Activated CD8-positive, alpha-beta memory T cell treated with anti-CD3 and anti-CD28 coated beads, Interleukin-2, amount 50 U/mL, for 48 hours (primary cell): ENCODE measurements around the gene UTS2R.
"Not testable (repeated sequence)": the region's sequence is repeated elsewhere in the genome, so short reads cannot be mapped to it uniquely, and the experiment has no call there.

ENCODE experiments used
- DNase-seq: peaks from one replicate; pipeline ENCODE4 v3.0.0-alpha.2; 2020

UTS2R gene

DNA sequence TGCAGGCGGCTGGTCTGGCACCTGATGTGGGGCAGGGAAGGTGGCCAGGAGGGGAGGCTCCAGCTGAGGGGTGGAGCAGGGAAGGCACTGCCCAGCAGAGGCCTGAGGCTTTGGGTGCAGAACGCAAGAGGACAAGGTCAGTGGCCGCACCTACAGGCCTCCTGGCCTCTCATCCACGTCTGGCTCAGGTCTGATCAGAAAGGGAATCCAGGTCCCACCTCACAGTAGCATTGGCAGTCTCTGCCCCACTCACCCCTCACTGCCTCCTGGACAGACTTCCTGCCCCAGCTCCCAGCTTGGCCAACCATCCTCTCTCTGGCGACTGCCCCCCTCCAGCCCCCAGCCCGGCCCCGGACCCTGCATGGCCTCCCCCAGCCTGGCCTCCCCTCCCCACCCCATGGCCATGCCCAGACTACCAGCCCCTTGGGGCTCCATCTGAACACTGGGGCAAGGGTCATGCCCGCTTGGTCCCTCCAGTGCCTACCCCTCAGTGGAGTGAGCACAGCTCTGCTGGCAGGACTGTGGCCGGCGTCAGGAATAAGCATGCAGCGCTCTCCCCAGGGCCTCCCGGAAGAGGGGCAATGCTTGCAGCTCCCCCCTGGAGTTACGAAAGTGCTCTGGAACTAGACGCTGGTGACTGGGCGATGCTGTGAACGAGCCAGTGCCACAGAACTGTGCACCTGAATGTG is 4.6 kb downstream of the UTS2R start:
- DNase-seq = no peak

DNA sequence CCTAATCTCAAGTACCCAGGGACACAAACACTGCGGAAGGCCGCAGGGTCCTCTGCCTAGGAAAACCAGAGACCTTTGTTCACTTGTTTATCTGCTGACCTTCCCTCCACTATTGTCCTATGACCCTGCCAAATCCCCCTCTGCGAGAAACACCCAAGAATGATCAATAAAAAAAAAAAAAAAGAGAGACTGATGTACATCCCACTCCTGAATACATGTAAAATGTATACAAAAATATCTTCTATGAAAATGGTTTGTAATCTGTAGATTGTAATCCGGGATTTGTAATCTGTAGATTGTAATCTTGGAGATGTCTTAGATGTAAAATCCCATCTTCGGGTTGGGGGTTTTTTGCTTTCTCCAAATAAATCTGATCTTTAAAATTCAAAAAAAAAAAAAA is 5.7 kb downstream of the UTS2R start:
- not testable (repeated sequence) for DNase-seq

DNA sequence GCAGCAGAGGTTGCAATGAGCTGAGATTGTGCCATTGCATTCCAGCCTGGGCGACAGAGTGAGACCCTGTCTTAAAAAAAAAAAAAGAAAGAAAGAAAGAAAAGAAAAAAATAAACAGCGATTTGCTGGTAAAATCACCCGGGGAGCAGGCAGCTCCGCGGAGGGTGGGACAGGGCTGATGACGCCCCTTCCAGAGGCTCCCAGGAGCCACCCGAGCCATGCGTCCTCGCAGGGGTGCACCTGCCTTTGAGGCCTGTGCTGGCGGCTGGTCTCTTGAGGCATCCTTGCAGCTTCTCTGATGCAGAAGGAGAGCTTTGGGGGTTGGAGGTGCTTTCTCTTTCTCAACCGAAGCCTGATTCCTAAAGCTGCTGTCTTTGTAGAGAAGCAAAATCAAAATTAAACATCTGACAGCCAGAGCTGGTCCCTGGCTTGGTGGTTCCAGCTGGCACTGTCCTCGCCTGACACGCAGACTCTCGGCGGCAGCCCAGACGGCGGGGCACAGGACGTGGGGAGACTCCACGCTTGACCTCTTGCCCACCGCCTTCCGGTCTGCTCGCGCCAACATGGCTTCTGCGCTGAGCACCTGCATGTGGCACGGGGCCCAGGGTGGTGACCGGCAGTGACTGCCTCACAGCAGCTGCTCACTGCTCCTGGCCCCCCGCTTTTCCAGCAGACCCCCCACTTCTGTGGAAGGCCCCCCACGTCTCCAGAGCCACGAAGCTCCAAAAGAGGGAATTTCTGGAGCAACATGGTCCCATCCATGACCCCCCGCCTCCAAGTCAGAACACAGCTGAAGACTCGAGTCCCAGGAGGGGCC is 6.6 kb downstream of the UTS2R start:
- no peak for DNase-seq

DNA sequence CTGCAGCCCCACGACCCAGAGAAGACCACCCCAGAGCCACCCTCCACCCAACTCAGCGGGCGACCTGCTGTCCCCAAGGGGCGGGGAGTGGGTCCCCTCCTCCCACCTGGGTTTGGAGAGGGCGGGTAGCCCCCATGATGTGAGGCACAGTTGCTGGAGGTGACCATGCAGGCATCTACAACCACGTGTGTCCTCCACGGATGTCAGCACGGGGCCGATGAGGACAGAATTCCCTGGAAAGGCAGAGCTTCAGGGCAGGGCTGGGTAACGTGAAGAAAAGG is 7.1 kb downstream of the UTS2R start:
- no peak for DNase-seq

DNA sequence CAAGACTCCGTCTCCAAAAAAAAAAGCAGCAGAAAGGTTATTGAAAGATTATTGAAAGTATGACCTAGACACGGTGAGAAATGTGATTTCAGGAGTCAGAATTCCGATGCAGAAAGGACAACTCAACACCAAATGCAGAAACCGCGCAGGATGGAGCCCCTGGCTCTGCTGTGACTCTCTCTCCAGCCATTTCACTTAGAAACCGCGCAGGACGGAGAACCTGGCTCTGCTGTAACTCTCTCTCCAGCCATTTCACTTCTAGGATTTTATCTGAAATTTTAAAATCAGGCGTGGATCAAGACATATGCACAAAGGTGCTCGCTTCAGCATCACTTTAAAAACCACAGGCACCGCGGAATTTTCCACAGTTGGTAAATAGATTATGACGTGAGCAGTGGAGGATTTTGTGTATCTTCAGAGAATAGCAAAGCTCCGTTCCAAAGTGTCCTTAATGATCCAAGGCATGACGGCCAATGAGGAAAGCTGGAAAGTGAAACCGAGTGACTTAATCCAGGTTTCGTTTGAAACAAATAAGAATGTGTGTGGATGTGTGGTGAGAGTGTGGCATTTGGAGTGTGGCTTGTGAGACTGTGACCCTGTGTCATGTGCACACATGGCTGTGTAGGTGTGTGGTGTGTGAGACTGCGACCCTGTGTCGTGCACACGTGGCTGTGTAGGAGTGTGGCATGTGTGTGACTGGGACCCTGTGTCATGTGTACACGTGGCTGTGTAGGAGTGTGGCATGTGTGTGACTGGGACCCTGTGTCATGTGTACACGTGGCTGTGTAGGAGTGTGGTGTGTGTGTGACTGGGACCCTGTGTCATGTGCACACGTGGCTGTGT is 9.5 kb downstream of the UTS2R start:
- no peak for DNase-seq

DNA sequence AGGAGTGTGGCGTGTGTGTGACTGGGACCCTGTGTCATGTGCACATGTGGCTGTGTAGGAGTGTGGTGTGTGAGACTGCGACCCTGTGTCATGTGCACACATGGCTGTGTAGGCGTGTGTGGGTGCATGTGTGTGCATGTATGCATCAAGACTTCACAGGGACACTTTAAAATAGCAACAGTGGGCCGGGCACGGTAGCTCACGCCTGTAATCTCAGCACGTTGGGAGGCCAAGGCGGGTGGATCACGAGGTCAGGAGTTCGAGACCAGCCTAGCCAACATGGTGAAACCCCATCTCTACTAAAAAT is 10.1 kb downstream of the UTS2R start:
- DNase-seq = not testable (repeated sequence)

DNA sequence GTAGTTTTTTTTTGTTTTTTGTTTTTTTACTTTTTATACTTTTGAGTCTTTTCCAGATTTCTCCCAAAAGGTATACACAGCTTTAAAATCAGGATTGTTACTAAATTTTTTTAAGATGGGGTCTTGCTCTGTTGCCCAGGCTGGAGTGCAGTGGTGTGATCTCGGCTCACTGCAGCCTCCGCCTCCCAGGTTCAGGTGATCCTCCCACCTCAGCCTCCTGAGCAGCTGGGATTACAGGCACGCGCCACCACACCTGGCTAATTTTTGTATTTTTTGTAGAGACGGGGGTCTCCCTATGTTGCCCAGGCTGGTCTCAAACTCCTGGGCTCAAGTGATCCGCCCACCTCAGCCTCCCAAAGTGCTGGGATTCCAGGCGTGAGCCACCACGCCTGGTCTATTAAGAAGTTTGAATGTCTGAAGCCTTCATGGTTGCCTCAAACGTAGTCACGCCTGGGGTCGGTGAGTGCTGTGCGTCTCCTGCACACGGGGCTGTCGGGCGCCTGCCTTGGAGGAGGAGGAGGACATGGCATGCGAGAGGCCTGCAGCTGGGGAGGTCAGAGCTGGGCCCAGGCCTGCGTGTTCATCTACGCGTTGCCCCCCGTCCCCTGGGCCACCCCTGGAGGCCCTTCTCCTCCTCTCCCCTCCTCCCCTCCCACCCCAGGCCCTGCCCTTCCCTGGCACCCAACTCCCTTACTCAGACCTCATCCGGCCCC is 10.8 kb downstream of the UTS2R start:
- DNase-seq = not testable (repeated sequence)

DNA sequence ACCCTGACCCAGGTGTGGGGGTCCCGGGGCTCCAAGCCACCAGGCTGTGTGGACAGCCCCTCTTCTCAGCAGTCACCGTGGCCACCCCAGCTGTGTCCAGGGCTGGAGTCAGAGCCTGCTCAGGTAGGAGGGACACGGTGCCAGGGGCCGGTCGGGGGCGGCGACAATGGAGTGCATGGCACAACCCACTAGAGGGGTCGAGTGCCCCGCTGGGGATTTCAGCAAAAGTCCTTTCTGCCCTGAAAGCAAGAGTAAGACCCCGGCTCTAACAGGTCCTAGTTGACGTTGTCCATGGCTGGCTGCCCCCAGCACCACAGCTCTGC is 11.3 kb downstream of the UTS2R start:
- no peak for DNase-seq

DNA sequence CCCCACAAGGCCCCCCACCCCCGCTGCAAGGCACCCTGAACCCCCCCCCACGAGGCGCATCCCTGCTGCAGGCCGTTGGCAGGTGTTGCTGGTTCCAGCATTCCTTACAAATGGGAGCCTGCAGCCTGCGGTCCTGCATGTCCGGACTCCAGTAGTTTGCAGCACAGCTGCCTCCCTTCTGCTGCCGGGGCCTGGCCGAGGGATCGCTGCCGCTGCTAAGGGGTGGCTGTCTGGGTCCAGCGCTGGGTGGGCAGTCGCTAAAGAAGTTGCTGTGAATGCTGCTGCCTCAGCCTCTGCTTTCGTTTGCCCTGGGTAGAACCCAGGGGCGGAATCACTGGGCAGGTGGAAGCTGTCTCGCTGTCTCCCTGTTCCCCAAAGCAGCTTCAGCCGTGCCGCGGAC is 11.8 kb downstream of the UTS2R start:
- no peak for DNase-seq

DNA sequence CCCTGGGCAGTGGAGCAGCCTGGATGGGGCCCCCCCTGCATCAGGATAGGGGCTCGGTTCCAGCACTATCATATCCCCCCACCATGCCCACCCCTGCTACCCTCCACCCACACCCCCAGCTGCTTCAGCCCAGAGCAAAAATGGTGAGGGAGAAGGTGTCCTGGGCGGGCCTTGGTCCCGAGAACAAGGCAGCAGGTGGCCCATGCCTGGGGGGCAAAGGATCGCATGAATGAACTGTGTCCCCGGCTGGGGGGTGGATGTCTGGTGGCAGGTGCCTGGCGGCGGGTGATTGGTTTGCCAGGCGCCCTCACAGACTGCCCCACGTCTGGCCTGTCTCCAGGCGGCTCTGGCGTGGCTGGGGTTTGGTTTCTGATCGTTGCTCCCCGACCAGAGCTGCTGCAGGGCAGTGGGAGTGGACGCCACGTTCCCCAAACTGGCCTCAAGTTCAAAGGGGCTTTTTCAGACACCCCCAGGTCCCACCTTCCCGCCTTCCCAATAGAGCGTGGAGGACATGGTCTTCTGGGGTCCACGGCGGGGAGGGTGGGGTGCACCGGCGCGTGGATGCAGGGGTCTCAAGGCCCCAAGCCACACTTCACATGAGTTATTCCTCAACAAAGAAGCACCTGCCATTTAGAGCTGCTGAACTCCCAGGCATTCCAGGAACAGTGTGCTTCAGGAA is 12.6 kb downstream of the UTS2R start:
- DNase-seq = no peak

DNA sequence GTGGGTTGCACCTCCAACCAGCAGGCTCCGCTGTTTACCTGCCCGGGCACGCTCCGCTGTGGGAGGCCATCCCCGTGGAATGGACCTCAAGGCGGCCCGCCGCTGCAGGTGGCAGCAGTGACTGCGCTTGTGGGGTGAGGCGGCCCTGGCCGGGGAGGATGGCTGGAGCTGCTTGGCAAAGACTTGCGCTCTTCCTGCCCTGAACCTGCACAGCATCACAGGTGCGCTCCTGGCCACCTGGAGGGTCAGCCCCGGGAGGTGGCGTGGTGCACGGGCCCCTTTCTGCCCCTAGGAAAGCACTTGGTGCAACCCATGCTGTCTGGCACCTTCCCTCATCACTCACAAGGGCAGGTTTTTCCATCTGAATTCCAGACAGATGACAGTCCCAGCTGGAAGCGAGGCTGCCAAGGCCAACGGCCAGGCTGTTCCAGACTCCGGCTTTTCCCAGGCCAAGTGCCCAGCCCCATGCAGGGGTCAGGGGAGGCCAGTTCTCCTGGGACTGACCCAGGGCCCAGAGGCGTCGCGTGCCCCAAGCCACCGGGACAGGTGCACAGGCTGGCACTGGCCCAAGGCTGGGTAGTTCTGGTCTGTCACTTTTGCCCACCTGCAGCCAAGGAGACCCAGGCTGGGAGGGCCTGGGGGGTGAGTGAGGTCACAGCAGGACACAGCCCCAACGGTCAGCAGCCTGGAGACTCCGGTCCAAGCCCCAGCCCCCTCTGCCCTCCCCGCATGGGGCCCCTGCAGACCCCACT is 13.3 kb downstream of the UTS2R start:
- DNase-seq = no peak

DNA sequence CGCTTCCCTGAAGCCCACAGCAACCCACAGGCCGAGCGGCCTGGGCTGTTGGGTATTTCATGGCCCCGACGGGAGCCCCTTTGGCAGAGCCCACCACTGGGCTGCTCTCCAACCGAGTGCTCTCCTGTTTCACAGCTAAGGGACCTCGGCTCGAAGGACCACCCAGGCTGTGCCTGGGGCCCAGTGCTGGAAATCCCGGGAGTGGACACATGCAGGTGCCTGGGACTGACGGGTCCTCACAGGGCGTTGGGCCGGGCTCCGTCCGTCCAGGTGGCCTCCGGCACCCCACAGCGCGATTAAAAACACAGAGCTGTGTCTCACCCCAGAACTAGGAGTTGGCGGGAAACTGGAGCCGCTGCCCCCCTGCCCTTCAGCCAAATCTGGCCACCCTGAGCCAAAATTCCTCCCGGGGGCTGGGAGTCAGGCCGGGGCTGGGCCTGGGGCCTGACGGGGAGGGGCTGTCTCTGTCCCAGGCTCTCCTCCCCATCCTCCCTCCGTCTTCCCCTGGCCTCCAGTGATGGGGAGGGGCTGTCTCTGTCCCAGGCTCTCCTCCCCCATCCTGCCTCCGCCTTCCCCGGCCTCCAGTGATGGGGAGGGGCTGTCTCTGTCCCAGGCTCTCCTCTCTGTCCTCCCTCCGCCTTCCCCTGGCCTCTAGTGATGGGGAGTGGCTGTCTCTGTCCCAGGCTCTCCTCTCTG is 14.1 kb downstream of the UTS2R start:
- DNase-seq = no peak

DNA sequence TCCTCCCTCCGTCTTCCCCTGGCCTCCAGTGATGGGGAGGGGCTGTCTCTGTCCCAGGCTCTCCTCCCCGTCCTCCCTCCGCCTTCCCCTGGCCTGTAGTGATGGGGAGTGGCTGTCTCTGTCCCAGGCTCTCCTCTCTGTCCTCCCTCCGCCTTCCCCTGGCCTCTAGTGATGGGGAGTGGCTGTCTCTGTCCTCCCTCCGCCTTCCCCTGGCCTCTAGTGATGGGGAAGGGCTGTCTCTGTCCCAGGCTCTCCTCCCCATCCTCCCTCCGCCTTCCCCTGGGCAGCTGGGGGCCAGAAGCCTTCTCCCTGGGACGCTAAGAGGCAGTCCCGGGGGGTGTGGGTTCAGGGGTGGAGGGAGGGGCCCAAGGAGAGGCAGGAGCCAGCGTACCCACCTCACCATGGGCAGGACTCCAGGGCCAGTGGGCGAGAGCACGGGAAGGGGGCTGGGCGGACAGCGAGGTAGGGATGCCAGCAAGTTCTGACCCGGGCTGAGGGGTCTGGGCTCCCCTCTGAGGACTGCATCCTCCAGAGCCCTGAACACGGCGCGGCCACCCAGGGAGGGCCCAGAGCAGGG is 14.8 kb downstream of the UTS2R start:
- no peak for DNase-seq

DNA sequence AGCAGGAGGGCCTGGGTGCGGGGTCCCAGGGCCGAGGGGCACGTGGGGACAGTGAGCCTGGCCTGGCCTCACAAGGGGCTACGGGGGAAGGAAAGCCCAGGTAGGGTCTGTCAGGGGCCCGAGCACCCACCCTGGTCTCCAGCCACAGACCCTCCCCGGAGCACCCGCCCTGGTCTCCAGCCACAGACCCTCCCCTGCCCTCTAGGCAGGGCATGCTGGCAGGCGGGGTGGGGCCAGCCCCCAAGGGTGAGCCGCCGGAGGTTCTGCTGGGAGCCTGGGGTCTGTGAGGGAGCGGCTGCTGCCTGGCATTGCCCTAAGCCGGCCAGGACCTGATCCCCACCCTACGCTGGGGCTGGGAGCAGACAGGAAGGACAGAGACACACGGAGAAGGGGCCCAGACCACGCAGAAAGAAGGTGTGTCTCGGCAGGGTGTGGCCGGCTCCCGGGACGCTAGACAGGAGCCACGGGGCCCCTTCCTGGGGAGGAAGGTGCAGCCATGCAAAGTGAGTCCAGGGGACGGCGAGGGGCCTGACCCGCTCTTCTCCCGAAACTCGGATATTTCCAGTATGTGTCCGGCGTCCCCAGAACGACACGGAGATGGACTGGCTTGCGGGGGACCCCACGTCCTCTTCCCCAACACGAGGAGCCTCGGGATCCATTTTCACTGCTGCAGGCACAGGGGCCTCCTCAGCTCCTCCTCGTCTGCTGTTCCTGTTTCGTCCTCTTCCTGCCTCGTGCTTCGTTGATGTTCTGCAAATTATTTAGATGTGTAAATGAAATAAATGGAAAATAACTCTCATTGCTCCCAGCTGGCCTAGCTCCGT is 15.5 kb downstream of the UTS2R start:
- no peak for DNase-seq

DNA sequence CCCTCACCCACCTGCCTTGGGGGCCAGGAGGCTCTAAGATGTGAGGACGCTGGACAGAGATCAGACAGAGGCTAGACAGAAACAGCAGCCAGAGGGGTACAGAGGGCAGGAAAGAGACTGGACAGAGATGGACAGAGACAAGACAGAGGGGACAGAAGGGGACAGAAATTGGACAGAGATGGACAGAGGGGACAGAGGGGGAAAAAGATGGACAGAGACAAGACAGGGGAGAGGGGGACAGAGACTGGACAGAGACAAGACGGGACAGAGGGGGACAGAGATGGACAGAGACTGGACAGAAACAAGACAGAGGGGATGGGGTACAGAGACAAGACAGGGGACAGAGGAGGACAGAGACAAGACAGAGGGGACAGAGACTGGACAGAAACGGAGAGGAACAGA is 16.1 kb downstream of the UTS2R start:
- DNase-seq = no peak

DNA sequence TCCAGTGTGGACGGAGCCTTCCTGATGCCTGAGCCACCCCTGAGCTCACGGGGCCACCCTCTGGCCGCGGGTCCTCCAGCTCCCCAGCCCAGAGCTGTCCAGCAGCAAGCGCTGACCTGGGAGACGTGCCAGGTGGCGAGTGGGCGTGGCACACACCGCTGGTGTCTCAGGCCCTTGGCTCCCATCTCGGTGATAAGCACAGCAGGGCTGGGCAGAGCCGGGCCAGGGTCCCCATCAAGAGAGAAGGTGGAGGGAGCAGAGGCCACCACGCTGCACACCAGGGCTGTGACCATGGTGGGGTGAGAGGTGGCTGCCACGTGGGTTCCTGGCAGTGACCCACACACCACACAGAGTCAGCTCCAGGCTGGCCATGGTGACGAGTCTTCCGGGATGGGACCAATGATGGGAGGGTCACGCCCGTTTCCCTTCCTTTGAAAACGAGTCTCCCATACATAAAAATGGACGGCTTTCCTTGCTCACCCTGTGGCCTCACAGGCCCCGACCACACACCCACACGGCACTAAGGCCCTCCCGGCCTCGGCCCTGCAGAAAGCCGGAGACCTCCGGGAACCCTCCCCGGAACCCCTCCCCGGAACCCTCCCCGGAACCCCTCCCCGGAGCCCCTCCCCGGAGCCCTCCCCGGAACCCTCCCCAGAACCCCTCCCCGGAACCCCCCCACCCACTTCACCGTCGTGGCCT is 16.8 kb downstream of the UTS2R start:
- DNase-seq = no peak

DNA sequence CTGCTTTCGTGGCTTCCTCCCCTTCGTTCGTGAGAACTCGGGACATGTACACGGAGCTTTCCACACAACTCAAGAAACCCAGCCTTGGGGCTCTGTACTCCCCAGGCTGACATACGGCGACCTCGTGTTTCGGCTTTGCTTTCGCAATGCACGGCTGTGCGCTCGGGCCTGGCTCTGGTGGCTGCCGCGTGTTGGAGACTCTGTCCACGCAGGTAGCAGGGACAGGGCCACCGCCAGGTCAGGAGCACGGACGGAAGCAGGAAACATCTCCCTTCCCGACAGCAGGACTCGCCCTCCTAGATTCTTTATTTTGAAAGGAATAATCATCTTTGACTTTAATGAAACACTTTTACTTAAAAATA is 17.3 kb downstream of the UTS2R start:
- DNase-seq = no peak

DNA sequence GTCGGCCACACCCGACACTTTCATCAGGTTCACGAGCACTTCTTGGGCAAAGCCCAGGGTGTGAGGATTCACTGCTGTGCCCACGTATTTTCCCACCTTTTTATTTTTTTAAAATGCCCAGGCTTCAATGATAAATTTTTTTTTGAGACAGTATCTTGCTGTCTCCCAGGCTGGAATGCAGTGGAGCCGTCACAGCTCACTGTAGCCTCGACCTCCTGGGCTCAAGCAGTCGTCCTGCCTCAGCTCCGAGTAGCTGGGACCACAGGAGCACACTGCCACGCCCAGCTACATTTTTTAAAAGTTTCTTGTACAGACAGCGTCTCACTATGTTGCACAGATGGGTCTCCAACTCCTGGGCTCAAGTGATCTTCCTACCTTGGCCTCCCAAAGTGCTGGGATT is 17.8 kb downstream of the UTS2R start:
- no peak for DNase-seq

DNA sequence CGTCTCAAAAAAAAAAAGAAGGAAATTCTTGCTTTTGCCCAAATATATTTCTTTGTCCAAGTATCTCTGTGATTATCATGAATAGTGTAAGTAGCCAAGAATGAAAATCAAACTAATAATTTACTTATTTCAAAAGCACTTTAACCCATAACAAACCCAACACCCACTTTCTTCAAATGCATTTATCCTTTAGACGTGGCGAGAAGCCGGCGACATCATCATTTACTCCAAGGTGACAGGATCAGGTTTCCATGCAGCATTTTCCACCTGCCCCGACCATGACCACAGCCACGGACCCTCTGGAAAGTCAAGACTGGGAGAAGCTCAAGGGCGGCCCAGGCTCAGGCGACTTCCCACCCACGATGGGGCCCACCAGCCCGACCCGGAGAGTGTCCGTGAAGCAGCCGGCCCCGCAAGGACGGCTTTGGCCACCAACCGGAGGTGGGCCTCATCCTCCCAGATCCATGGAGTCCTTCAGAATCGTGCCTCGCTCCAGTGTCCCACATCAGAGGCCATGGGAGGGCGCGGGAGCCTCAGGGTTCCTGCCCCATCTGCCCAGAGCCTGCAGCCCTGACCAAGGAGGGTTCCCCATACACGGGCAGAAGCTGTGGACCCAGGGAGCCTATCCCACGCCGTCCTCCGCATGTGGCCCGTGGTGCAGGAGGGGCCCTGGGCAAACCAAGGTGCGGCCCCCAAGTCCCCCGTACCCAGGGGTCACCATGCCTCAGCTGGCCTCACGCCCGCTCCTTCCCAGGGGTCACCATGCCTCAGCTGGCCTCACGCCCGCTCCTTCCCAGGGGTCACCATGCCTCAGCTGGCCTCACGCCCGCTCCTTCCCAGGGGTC is 18.7 kb downstream of the UTS2R start:
- DNase-seq = no peak
